HepG2 (cell line): ENCODE data around the gene MTURN. TPM values are rescaled to one million over a fixed set of nuclear protein-coding genes. Genes with fewer than 3 reads are reported as not detected.

ENCODE experiments used
- ATAC-seq: fragments of 200-7000 bp; cut with Tn5 transposase; 3 replicates; pipeline ENCODE4 v1.9.1; 2020; ENCODE audit warnings: mild to moderate bottlenecking, moderate library complexity
- BruUV-seq: library from RNA; stranded (reverse); fragments of 400-500 nt; replicated peaks from 2 replicates; lab custom pipeline; 2021; lab: Mats Ljungman, UMichigan
- CTCF ChIA-PET: fragments of 300-600 bp; formaldehyde crosslinking; extraction: SDS; loops from one replicate; lab custom pipeline; 2021; ENCODE audit warnings: low total read pairs, inconsistent platforms, low intra/inter-chr PET ratio; lab: Yijun Ruan, JAX
- POLR2A ChIA-PET: fragments of 350-600 bp; sonication (Branson Sonifier 250); formaldehyde crosslinking; loops from one replicate; lab custom pipeline; 2020; ENCODE audit warnings: antibody characterized with exemption, inconsistent platforms; lab: Yijun Ruan, JAX
- DNase-seq: peaks from one replicate; pipeline ENCODE4 v3.0.0-alpha.2; 2015; ENCODE audit warnings: low spot score
- FAIRE-seq: peaks from 3 replicates; lab custom pipeline; 2011; peaks lifted over from hg19 to GRCh38; lab: Jason Lieb, UNC
- H2AFZ ChIP-seq: one replicate; pipeline ENCODE4 v1.6.1; 2011; ENCODE audit warnings: low read length, inconsistent platforms
- H3K27ac ChIP-seq: fragments of 300-600 bp; 3 replicates; pipeline ENCODE4 v1.8.0; 2011; ENCODE audit warnings: mixed run types, mild to moderate bottlenecking, mixed read lengths, low read length, inconsistent platforms; ENCODE audit not compliant: insufficient read depth; ENCODE audit errors: extremely low read length
- H3K27me3 ChIP-seq, 2 experiments: fragments of 200-600 bp in 1 of 2; 2 replicates in 1 of 2; 3 replicates in 1 of 2; pipeline versions ENCODE4 v1.6.0 to v1.8.0; 2011; ENCODE audit warnings: low read length in 2 of 2, mild to moderate bottlenecking in 2 of 2, moderate library complexity in 2 of 2, inconsistent platforms in 1 of 2; ENCODE audit not compliant: insufficient read depth in 2 of 2, control insufficient read depth in 1 of 2
- H3K36me3 ChIP-seq, 2 experiments: fragments of 200-600 bp in 1 of 2; replicated peaks in 1 of 2; 2 replicates in 1 of 2; 3 replicates in 1 of 2; pipeline versions ENCODE4 v1.5.1 to v1.8.0; 2011; ENCODE audit warnings: low read length in 2 of 2, inconsistent platforms in 1 of 2; ENCODE audit not compliant: insufficient read depth in 2 of 2, control insufficient read depth in 1 of 2
- H3K4me1 ChIP-seq: 2 replicates; pipeline ENCODE4 v1.5.1; 2012; ENCODE audit warnings: low read length, inconsistent platforms; ENCODE audit not compliant: insufficient read depth
- H3K4me2 ChIP-seq: 2 replicates; pipeline ENCODE4 v1.6.0; 2011; ENCODE audit warnings: low read depth, low read length, inconsistent platforms
- H3K4me3 ChIP-seq, 3 experiments: fragments of 200-600 bp in 1 of 3; sonication (generic), shearing (Covaris generic) in 1 of 3; replicated peaks in 1 of 3; 2 replicates each; pipeline ENCODE4 v1.5.1; 2011 to 2016; ENCODE audit warnings: low read length in 3 of 3, inconsistent platforms in 2 of 3, low read depth in 2 of 3, mild to moderate bottlenecking in 2 of 3, control low read depth in 1 of 3, mixed read lengths in 1 of 3; ENCODE audit not compliant: insufficient read depth in 1 of 3
- H3K79me2 ChIP-seq: one replicate; pipeline ENCODE4 v1.6.1; 2011; ENCODE audit warnings: low read length, inconsistent platforms; ENCODE audit not compliant: insufficient read depth
- H3K9ac ChIP-seq: 2 replicates; pipeline ENCODE4 v1.6.0; 2011; ENCODE audit warnings: mild to moderate bottlenecking, low read depth, low read length, inconsistent platforms; ENCODE audit not compliant: insufficient read depth
- H3K9me3 ChIP-seq: 2 replicates; pipeline ENCODE4 v1.5.1; 2012; ENCODE audit warnings: mild to moderate bottlenecking, low read length
- H4K20me1 ChIP-seq: 2 replicates; pipeline ENCODE4 v1.6.0; 2011; ENCODE audit warnings: inconsistent platforms, mild to moderate bottlenecking, low read length, moderate library complexity; ENCODE audit not compliant: insufficient read depth
- ZNF20 ChIP-seq: sonication (generic); formaldehyde crosslinking; IDR thresholded peaks from 2 replicates; pipeline ENCODE4 v1.4.0; 2020; ENCODE audit warnings: mild to moderate bottlenecking, moderate library complexity, missing genetic modification reagents
- ZNF556 ChIP-seq: sonication (generic); formaldehyde crosslinking; IDR thresholded peaks from 2 replicates; pipeline ENCODE4 v1.4.0; 2020; ENCODE audit warnings: mild to moderate bottlenecking, missing genetic modification reagents, borderline replicate concordance
- WGBS: methylation state at CpG from one replicate; pipeline ENCODE4 v1.1.6; 2017; ENCODE audit warnings: low lambda C conversion rate; 5-methylcytosine and 5-hydroxymethylcytosine counted together
- in situ Hi-C: cut with HindIII; loops from 2 replicates; pipeline ENCODE4 v1.10.0; 2017; ENCODE audit warnings: low pct_unique_long_range_greater_than_20kb; ENCODE audit not compliant: extremely low pct_ligation_motif_present
- intact Hi-C: fragments of 100-400 bp; cut with micrococcal nuclease; formaldehyde crosslinking; loops from one replicate; pipeline ENCODE4 v1.10.0; 2022; ENCODE audit not compliant: unreplicated experiment
- polyA plus RNA-seq, 8 experiments: library from polyadenylated mRNA; depleted of rRNA in 3 of 8; stranded (reverse) in 7 of 8; unstranded in 1 of 8; fragments of >200 nt; fragmentation: Illumina TruSeq in 4 of 8; extraction: Trizol in 4 of 8; gene quantifications; 2 replicates each; pipeline versions ENCODE4 v1.2.1 to v1.2.3, GENCODE V29; 2011 to 2016; ENCODE audit warnings: low read depth in 4 of 8, missing spikeins in 1 of 8, mixed read lengths in 1 of 8; ENCODE audit not compliant: insufficient read depth in 1 of 8
- total RNA-seq, 5 experiments: library from RNA; depleted of rRNA; stranded (reverse); fragments of >200 nt; fragmentation: Illumina TruSeq; extraction: Trizol; gene quantifications; 2 replicates each; pipeline ENCODE4 v1.2.3, GENCODE V29; 2016; ENCODE audit warnings: low read depth in 1 of 5
- TF ChIP-seq, protein P1 (sequence below): sonication (generic); formaldehyde crosslinking; IDR thresholded peaks from 2 replicates; pipeline ENCODE4 v1.5.0; 2020; ENCODE audit warnings: mild to moderate bottlenecking, missing genetic modification reagents
- TF ChIP-seq, protein P2 (sequence below): sonication (generic); formaldehyde crosslinking; IDR thresholded peaks from 2 replicates; pipeline ENCODE4 v1.4.0; 2020; ENCODE audit warnings: missing genetic modification reagents

Gene MTURN
- total and polyA plus RNA-seq, 2 of the 13 experiments (the other 11 are each of a cell fraction or from before 2014, with no cell fraction given), result 5.7 to 7.2 TPM

DNA sequence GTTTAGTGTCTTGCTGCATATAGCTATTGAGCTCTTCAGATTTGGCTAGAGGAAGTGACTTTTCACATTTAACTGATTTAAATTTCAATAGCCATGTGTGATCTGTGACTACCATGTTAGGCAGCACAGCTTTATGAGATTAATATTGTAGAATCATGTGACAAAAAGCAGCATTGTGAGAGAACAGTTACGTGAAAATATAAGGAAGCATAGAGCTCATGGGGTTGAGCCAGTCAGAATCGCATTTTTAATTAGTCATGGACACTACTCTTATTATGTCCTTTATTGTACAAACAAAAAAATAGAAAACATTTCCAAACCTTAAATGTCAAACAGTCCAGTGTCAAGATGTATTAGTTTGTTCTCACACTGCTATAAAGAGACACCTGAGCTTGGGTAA is 48.0 kb downstream of the MTURN start:
- BruUV-seq, result no TSS peak
- no peak for TF ChIP-seq ZNF20 (CRISPR knock-in tag)
- TF ChIP-seq, protein P1, sequence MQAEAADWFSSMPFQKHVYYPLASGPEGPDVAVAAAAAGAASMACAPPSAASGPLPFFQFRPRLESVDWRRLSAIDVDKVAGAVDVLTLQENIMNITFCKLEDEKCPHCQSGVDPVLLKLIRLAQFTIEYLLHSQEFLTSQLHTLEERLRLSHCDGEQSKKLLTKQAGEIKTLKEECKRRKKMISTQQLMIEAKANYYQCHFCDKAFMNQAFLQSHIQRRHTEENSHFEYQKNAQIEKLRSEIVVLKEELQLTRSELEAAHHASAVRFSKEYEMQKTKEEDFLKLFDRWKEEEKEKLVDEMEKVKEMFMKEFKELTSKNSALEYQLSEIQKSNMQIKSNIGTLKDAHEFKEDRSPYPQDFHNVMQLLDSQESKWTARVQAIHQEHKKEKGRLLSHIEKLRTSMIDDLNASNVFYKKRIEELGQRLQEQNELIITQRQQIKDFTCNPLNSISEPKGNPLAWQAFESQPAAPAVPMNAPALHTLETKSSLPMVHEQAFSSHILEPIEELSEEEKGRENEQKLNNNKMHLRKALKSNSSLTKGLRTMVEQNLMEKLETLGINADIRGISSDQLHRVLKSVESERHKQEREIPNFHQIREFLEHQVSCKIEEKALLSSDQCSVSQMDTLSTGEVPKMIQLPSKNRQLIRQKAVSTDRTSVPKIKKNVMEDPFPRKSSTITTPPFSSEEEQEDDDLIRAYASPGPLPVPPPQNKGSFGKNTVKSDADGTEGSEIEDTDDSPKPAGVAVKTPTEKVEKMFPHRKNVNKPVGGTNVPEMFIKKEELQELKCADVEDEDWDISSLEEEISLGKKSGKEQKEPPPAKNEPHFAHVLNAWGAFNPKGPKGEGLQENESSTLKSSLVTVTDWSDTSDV, result no peak
- TF ChIP-seq, protein P2, sequence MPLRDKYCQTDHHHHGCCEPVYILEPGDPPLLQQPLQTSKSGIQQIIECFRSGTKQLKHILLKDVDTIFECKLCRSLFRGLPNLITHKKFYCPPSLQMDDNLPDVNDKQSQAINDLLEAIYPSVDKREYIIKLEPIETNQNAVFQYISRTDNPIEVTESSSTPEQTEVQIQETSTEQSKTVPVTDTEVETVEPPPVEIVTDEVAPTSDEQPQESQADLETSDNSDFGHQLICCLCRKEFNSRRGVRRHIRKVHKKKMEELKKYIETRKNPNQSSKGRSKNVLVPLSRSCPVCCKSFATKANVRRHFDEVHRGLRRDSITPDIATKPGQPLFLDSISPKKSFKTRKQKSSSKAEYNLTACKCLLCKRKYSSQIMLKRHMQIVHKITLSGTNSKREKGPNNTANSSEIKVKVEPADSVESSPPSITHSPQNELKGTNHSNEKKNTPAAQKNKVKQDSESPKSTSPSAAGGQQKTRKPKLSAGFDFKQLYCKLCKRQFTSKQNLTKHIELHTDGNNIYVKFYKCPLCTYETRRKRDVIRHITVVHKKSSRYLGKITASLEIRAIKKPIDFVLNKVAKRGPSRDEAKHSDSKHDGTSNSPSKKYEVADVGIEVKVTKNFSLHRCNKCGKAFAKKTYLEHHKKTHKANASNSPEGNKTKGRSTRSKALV (CRISPR knock-in tag), result no peak
- no peak for TF ChIP-seq ZNF556 (CRISPR knock-in tag)
- CTCF ChIA-PET, result no interaction called here
- Histone ChIP-seq H2AFZ (no peak overlapping the region), H3K79me2 (no peaks in the 10 kb centered on the region), H3K4me2 (no peak overlapping the region), H3K27me3 (no peaks in the 10 kb centered on the region; a peak in 1 of 5 replicates), H3K4me1 (peaks cover 14% of the 10 kb centered on the region), H3K9me3 (peaks cover 14% of the 10 kb centered on the region; the same call in 1 of the 2 replicates), H3K36me3 (no peaks in the 10 kb centered on the region), H3K27ac (no peak overlapping the region), H3K4me3 (no peak overlapping the region), H3K9ac (no peak overlapping the region), H4K20me1 (no peaks in the 10 kb centered on the region)
- 68% methylated on average over 2 of the region's 2 CpGs for WGBS
- intact Hi-C loops (no loop called here), in situ Hi-C loops (no loop called here)
- DNase-seq (no peak), FAIRE-seq (no peak), ATAC-seq (no peak)
- POLR2A ChIA-PET, result no interaction called here
